Progenitor cell of endocrine pancreas (in vitro differentiated cells): ENCODE data around the gene KCNN1. TPM values are rescaled to one million over a fixed set of nuclear protein-coding genes. Genes with fewer than 3 reads are reported as not detected.
A peak's percentile ranks its signal among the peaks of the same experiment; 100 is the strongest.

ENCODE experiments used
- DNase-seq: peaks from one replicate; pipeline ENCODE4 v3.0.0; 2021; ENCODE audit warnings: low spot score; ENCODE audit not compliant: unreplicated experiment
- H3K27ac Mint-ChIP-seq: 2 replicates; pipeline ENCODE4 v1.8.0; 2021; ENCODE audit warnings: mild to moderate bottlenecking, moderate library complexity, mixed read lengths
- H3K27me3 Mint-ChIP-seq: 2 replicates; pipeline ENCODE4 v1.8.0; 2021; ENCODE audit warnings: mixed read lengths
- H3K36me3 Mint-ChIP-seq: 2 replicates; pipeline ENCODE4 v1.8.0; 2022; ENCODE audit warnings: mixed read lengths; ENCODE audit not compliant: insufficient read depth
- H3K4me1 Mint-ChIP-seq: 2 replicates; pipeline ENCODE4 v1.8.0; 2021; ENCODE audit warnings: low read depth, mixed read lengths
- H3K4me3 Mint-ChIP-seq: 2 replicates; pipeline ENCODE4 v1.8.0; 2021; ENCODE audit warnings: low read depth, mild to moderate bottlenecking, moderate library complexity, mixed read lengths
- H3K9me3 Mint-ChIP-seq: 2 replicates; pipeline ENCODE4 v1.8.0; 2021; ENCODE audit warnings: low read depth, mixed read lengths
- CTCF ChIP-seq: fragments of 200-600 bp; sonication (generic); IDR thresholded peaks from one replicate; pipeline ENCODE4 v1.5.0; 2021; ENCODE audit warnings: antibody characterized with exemption, mild to moderate bottlenecking; ENCODE audit not compliant: unreplicated experiment
- total RNA-seq: library from RNA; stranded (reverse); gene quantifications from 2 replicates; pipeline ENCODE4 v1.2.1, GENCODE V29; 2021

The KCNN1 gene
- total RNA-seq, 1 donor from 2014 or later = 20.3 TPM

GRCh38 chr19:17949956-17950309 is 17.0 kb upstream of the KCNN1 start:
- no peaks in the 10 kb centered on the region for H3K9me3 Mint-ChIP-seq
- no peak for DNase-seq
- H3K4me1 Mint-ChIP-seq = peaks cover 26% of the 10 kb centered on the region
- no peaks in the 10 kb centered on the region for H3K36me3 Mint-ChIP-seq
- H3K27me3 Mint-ChIP-seq = peaks cover 14% of the 10 kb centered on the region
- peak overlapping the region; percentile 95 for H3K27ac Mint-ChIP-seq
- TF ChIP-seq CTCF = no peak
- peak overlapping the region; percentile 79 for H3K4me3 Mint-ChIP-seq

GRCh38 chr19:17950310-17951156 is 16.4 kb upstream of the KCNN1 start:
- DNase-seq = peak; percentile 45
- peaks cover 14% of the 10 kb centered on the region for H3K27me3 Mint-ChIP-seq
- peak overlapping the region; percentile 79 for H3K4me3 Mint-ChIP-seq
- H3K9me3 Mint-ChIP-seq = no peaks in the 10 kb centered on the region
- H3K27ac Mint-ChIP-seq = peak overlapping the region; percentile 95
- peaks cover 26% of the 10 kb centered on the region for H3K4me1 Mint-ChIP-seq
- TF ChIP-seq CTCF = no peak
- no peaks in the 10 kb centered on the region for H3K36me3 Mint-ChIP-seq

- H3K4me1 Mint-ChIP-seq = peaks cover 26% of the 10 kb centered on the region
- DNase-seq = no peak
Measured at GRCh38 chr19:17951157-17951989, 15.5 kb upstream of the KCNN1 start.

GRCh38 chr19:17951990-17952976 is 14.6 kb upstream of the KCNN1 start:
- Mint-ChIP-seq H3K4me1 (peaks cover 26% of the 10 kb centered on the region), H3K9me3 (no peaks in the 10 kb centered on the region), H3K27me3 (peaks cover 15% of the 10 kb centered on the region), H3K36me3 (peaks cover under 1% of the 10 kb centered on the region), H3K4me3 (peak overlapping the region; percentile 79), H3K27ac (peak overlapping the region; percentile 85)
- DNase-seq = no peak
- no peak for TF ChIP-seq CTCF

More at GRCh38 chr19:17951157-17951989, 15.5 kb upstream of the KCNN1 start:
- Mint-ChIP-seq H3K9me3 (no peaks in the 10 kb centered on the region), H3K27ac (peak overlapping the region; percentile 95), H3K27me3 (peaks cover 14% of the 10 kb centered on the region), H3K36me3 (no peaks in the 10 kb centered on the region), H3K4me3 (peak overlapping the region; percentile 79)
- TF ChIP-seq CTCF = no peak
